ENCODE results near the gene ADAMTSL3. TPM values are rescaled to one million over a fixed set of nuclear protein-coding genes. Genes with fewer than 3 reads are reported as not detected.
"Not testable (repeated sequence)": the region's sequence is repeated elsewhere in the genome, so short reads cannot be mapped to it uniquely, and the experiment has no call there.

Gene ADAMTSL3
- total RNA-seq, 1 donor from 2014 or later, result 0.32 TPM

DNA sequence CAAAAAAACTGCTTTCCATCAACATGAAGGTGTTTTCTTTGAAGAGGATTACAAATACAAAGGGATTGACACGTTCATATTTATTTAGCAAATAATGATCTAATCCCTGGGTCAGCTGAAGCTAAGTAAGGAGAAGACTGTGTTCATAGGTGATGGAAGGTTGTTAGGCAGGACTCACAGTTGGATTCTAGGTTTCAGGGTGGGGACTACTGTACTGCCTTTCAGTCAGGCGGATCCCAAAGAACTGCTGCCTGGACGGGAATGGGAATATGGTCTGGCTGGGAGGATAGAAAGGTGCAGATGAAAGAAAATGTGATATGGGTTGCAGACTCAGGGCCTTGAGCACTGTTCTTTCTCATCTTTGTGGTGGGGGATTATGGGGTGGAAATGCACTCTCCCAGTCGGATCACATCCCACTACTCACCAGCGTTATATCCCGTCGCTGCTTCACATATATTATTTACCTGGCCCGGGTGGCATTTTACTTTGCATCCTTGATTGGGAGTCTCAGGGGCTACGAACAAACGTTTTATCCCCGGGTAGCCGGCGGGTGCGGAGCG, 425.5 kb downstream of the ADAMTSL3 start:
- not testable (repeated sequence) for H3K36me3 Mint-ChIP-seq (ENCODE audit: unreplicated experiment); H3K27ac Mint-ChIP-seq (ENCODE audit: unreplicated experiment); DNase-seq; H3K4me1 Mint-ChIP-seq (ENCODE audit: low read depth, unreplicated experiment); H3K27me3 Mint-ChIP-seq (ENCODE audit: unreplicated experiment); H3K9me3 Mint-ChIP-seq (ENCODE audit: unreplicated experiment)
- peak overlapping the region; percentile 95 for H3K4me3 Mint-ChIP-seq (ENCODE audit: unreplicated experiment)

DNA sequence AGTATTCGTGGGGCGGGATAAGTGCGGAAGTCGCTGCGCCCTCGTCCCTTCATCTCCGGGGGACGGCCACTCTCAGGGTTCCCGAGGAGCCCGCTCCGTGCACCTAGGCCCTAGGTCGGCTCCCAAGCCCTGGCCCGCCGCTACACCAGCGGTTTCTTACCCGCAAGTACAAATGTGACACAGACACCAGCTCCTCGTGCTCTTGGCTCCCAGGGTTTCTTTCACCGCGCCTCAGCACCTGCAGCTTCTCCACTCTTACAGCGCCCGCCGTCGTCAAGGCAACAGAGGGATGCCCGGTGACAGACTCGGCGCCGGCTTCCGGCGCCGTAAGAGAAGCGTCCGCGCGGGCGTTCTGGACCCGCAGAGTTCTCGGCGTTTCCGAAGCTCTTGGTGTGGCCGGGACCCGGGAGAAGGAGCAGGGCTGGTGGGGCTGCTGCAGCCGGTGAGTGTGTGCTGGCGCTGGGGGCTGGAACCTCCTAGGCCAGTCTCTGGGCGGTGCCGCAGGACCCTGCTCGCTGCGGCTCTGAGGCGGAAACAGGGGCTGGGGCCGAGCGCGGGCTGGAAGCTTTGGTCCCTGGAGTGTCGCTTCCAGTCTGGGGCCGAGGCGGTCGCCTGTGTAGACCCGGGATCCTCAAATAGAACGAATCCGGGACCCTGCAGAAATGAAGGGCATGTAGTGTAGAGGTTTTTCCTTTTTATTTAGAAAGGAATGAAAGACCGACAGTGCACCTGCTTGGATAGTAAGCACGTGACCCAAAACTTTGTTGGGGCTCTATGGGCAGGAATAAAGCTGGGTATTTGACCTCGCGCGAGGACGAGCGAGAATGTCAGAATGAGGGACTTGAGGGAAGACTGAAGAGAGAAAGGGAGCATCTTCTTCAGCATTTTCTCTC, 426.2 kb downstream of the ADAMTSL3 start:
- peak overlapping the region; percentile 95 for H3K4me3 Mint-ChIP-seq (ENCODE audit: unreplicated experiment)
- no peak overlapping the region for H3K27ac Mint-ChIP-seq (ENCODE audit: unreplicated experiment)
- DNase-seq, result peak; percentile 78
- no peaks in the 10 kb centered on the region for H3K36me3 Mint-ChIP-seq (ENCODE audit: unreplicated experiment)
- TF ChIP-seq, protein P1, sequence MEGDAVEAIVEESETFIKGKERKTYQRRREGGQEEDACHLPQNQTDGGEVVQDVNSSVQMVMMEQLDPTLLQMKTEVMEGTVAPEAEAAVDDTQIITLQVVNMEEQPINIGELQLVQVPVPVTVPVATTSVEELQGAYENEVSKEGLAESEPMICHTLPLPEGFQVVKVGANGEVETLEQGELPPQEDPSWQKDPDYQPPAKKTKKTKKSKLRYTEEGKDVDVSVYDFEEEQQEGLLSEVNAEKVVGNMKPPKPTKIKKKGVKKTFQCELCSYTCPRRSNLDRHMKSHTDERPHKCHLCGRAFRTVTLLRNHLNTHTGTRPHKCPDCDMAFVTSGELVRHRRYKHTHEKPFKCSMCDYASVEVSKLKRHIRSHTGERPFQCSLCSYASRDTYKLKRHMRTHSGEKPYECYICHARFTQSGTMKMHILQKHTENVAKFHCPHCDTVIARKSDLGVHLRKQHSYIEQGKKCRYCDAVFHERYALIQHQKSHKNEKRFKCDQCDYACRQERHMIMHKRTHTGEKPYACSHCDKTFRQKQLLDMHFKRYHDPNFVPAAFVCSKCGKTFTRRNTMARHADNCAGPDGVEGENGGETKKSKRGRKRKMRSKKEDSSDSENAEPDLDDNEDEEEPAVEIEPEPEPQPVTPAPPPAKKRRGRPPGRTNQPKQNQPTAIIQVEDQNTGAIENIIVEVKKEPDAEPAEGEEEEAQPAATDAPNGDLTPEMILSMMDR (IDR thresholded peaks at IDR 0.05; ENCODE audit: partially characterized antibody, unreplicated experiment), result no peak
- H3K9me3 Mint-ChIP-seq (ENCODE audit: unreplicated experiment), result no peaks in the 10 kb centered on the region
- H3K4me1 Mint-ChIP-seq (ENCODE audit: low read depth, unreplicated experiment), result peaks cover 2% of the 10 kb centered on the region
- H3K27me3 Mint-ChIP-seq (ENCODE audit: unreplicated experiment), result peaks cover 10% of the 10 kb centered on the region

DNA sequence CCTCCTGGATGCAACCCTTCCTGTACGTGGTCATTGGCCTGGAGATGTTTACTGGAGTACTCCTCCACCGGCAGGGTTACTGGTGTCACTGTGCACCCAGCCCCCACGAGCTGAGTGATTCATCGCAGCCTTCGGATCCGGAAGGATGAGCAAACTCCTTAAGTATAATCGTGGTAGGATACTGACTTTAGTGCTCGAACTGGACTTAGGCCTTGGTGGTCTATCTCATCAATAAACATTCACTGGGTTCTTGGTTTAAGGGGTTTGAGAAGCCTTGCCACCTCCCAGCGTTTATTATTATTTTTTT, 426.8 kb downstream of the ADAMTSL3 start:
- not testable (repeated sequence) for H3K4me1 Mint-ChIP-seq (ENCODE audit: low read depth, unreplicated experiment); H3K9me3 Mint-ChIP-seq (ENCODE audit: unreplicated experiment); H3K27ac Mint-ChIP-seq (ENCODE audit: unreplicated experiment); H3K36me3 Mint-ChIP-seq (ENCODE audit: unreplicated experiment); DNase-seq; H3K27me3 Mint-ChIP-seq (ENCODE audit: unreplicated experiment)
- peak overlapping the region; percentile 95 for H3K4me3 Mint-ChIP-seq (ENCODE audit: unreplicated experiment)

DNA sequence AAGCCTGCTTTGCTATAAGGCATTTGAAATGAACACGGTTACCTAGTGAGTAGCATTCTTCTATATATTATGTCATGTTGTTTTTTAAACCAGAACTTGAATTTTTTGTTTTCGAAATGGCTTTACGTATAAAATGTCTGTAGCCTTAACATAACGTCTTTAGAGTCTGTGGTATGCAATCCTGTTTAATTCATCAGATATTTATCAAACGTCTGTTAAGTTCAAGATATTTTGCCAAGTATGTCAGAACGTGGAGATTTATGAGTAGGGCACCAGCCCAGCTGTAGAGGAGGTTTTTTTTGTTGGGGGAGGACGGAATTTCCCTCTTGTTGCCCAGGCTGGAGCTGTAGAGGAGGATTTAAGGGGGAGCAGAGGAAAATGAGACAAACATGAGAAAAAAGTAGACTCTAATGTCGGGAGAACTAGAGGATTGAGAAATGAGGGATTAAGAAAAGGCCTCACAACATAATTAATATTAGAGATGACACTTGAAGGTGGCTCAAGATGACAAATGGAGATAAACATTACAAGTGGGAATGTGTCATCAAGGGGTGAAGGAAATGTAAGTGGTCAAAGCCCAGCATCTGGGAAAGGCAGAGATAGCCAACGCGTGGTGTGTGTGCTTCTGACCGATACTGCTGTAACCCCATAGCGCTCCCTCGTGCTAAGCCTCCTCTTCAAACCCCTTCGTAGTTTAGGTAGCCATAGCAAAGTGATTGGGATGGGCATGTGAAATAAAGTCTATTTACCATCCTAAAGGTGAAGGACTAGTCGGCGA, 427.7 kb downstream of the ADAMTSL3 start:
- H3K36me3 Mint-ChIP-seq (ENCODE audit: unreplicated experiment), result no peaks in the 10 kb centered on the region
- H3K4me3 Mint-ChIP-seq (ENCODE audit: unreplicated experiment), result no peak overlapping the region
- no peak overlapping the region for H3K27ac Mint-ChIP-seq (ENCODE audit: unreplicated experiment)
- H3K9me3 Mint-ChIP-seq (ENCODE audit: unreplicated experiment), result no peaks in the 10 kb centered on the region
- TF ChIP-seq, protein P1 (IDR thresholded peaks at IDR 0.05; ENCODE audit: partially characterized antibody, unreplicated experiment), result no peak
- DNase-seq, result no peak
- peaks cover 10% of the 10 kb centered on the region for H3K27me3 Mint-ChIP-seq (ENCODE audit: unreplicated experiment)
- H3K4me1 Mint-ChIP-seq (ENCODE audit: low read depth, unreplicated experiment), result peaks cover 2% of the 10 kb centered on the region

DNA sequence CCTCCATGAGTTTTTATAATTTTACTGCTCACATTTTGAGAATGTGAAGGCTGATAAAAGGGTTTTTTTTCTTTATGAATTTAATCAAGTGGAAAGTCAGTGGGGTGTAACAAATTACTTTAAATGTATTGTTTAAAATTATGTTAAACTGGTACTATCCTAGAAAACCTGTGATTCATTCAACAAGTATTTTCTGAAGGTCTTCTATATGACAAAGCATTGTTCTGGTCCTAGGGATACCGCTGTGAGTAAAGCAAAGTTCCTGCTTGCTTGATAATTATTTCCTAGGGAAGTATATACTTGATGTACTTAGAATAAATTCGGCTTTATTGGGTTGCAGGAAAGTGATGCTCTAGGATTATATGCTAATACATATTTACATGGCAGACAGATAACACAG, 428.8 kb downstream of the ADAMTSL3 start:
- no peaks in the 10 kb centered on the region for H3K9me3 Mint-ChIP-seq (ENCODE audit: unreplicated experiment)
- no peak overlapping the region for H3K27ac Mint-ChIP-seq (ENCODE audit: unreplicated experiment)
- H3K36me3 Mint-ChIP-seq (ENCODE audit: unreplicated experiment), result no peaks in the 10 kb centered on the region
- DNase-seq, result no peak
- H3K4me1 Mint-ChIP-seq (ENCODE audit: low read depth, unreplicated experiment), result peaks cover 2% of the 10 kb centered on the region
- TF ChIP-seq, protein P1 (IDR thresholded peaks at IDR 0.05; ENCODE audit: partially characterized antibody, unreplicated experiment), result no peak
- peaks cover 10% of the 10 kb centered on the region for H3K27me3 Mint-ChIP-seq (ENCODE audit: unreplicated experiment)
- no peak overlapping the region for H3K4me3 Mint-ChIP-seq (ENCODE audit: unreplicated experiment)

DNA sequence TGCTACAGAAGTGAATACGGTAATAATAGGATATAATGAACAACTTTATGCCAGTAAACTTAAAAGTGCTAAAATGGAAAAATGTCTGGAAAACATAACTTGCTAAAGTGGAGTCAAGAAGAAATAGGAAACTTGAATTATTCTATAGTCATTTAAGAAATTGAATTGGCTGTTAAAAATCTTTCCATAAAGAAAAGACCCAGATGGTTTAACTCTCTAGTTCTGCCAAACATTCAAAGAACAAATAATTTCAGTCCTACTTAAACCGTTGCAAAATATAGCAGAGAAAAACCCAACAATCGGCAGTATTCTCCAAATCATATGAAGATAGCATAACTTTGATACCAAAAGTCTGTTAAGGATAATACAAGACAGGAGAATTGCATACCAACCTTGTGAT, 432.1 kb downstream of the ADAMTSL3 start:
- not testable (repeated sequence) for H3K27ac Mint-ChIP-seq (ENCODE audit: unreplicated experiment); H3K4me3 Mint-ChIP-seq (ENCODE audit: unreplicated experiment); H3K9me3 Mint-ChIP-seq (ENCODE audit: unreplicated experiment); H3K36me3 Mint-ChIP-seq (ENCODE audit: unreplicated experiment); H3K4me1 Mint-ChIP-seq (ENCODE audit: low read depth, unreplicated experiment); DNase-seq; H3K27me3 Mint-ChIP-seq (ENCODE audit: unreplicated experiment)

Other genes starting within 250 kb of the ADAMTSL3 start
- 2.8 TPM for gene SH3GL3, start 206.8 kb upstream of the ADAMTSL3 start, total RNA-seq (ENCODE audit: unreplicated experiment)

All from glutamatergic neuron (in vitro differentiated cells).